Lung microvascular endothelial cell (primary cell): ENCODE results near the gene HAND2. TPM values are rescaled to one million over a fixed set of nuclear protein-coding genes. Genes with fewer than 3 reads are reported as not detected.
A peak's percentile ranks its signal among the peaks of the same experiment; 100 is the strongest.

Source experiments
- DNase-seq, 2 donors: peaks; one replicate each; pipeline versions ENCODE4 v3.0.0 to v3.0.0-alpha.2; 2010; ENCODE audit warnings: low read depth in 2 of 2
- total RNA-seq: library from RNA; depleted of rRNA; stranded (reverse); fragments of >200 nt; gene quantifications from 2 replicates; pipeline ENCODE4 v1.2.1, GENCODE V29; 2014

Gene HAND2
- total RNA-seq, 1 donor from 2014 or later, result not detected

DNA sequence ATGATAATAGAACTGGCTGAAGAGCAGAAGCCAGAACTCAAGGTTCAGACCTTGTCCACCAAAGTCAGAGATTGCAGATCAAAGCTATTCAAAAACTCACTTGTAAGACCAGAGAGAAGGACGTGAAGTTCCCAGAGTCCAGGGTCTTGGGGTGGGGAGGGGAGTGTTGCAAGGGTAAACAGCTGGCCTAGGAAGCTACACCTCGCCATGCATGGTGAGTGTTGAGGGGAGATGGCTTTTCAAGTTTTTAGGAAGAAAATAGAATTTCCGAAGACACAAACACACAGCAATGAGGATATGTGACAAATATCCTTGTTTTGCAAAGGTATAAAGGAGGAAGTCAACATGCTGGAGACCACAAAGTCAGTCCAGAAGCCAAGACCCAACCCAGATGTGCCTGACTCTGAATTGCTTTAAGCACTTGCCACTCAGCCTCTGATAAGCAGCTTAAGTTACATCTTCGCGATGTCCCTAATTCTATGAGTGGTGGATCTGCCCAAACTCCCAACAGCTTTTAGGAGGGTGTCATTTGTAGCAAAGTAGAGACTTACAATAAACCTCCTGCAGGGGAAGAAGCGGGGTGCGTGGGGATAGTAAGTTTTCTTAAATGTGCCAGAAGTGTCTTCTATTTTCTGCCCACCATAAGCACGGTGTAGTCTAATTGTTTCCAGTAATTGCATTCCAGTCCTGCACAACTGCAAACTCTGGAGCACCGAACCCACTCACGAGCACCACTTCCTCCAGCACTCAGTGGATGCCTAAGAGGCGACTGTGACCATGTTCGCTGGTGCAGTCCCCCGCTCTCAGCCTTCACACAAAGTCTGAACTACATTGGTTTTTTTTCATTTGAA, 26.5 kb downstream of the HAND2 start:
- no peak for DNase-seq

DNA sequence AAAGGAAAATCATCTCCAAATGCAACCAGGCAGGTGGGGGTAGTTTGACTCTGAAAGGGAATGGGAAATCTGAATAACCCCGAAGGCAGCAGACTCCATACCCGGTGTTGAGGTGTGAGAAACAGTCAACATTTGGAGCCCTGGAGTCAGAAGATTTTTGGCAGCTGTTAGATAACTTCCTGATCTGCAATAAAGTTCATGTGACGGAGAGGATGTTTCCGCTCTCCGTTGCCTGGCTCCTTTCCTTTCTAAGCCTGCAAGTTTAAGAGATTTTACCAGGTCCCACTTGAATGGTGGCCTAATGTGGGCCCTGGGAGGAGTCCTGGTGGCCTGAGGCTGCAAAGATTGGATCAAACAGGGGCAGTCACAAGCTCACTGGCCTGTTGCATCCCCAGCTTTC, 27.7 kb downstream of the HAND2 start:
- DNase-seq, result peak in 1 of 2 donors; percentile 30

DNA sequence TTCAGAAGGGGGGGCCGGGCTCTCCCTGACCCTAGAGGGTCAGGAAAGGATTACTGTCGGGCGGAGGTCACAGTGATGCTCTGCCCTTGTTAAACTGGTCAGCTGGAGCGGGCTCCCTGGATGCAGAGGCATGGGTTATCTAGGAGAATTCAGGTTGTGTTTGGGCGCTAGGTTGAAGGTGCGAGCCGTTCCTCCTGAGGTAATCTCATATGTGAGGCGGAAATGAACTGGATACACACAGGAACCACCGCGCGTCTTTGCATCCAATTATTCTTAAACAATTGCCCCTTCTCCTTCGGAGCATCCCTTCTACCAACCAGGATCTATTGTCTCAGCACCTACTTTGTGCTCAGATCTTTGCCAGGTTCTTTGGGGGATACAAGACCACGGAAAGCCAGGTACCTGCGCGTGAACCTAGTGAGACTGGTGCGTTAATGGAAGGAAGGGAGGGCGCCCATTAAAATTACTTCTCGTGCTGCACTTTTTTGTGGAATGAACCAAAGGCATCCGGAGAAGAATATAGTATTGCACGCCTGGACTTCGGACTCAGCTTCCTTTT, 28.4 kb downstream of the HAND2 start:
- DNase-seq, result no peak

DNA sequence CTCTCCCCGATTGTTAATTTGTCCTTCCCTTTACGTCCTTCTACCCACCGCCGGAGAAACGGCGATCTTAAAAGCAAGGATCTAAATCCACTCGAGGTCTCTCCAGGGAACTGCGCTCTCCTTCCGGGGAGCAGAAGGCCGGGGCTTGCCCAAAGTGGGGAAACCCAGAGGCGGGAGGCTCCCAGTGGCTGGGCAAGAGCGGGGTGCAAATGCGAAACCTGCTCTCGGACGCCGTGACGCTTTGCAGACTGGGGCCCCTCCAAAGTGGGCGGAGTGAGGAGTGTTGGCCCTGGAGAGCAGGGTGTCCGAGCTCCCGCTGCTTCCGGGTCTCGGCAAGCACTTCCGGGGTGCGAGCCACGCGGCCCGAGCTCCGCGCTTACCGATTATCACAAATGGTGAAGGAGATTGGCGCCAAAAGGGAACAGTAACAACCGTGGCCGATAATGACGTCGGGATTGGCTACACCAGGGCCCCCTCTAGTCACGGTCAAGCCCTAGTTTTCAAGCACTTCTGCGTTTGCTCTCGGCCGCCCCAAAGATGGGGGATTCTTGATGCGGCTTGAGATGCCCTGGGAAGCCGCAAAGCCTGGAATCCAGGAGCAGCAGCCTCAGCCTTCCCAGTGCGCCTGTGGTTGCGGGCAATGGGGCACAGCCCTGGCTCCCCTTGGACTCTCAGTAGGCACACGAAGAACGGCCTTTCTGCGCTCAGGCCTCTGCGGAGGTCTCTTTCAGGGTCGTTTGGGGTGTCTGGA, 29.0 kb downstream of the HAND2 start:
- DNase-seq, result no peak

DNA sequence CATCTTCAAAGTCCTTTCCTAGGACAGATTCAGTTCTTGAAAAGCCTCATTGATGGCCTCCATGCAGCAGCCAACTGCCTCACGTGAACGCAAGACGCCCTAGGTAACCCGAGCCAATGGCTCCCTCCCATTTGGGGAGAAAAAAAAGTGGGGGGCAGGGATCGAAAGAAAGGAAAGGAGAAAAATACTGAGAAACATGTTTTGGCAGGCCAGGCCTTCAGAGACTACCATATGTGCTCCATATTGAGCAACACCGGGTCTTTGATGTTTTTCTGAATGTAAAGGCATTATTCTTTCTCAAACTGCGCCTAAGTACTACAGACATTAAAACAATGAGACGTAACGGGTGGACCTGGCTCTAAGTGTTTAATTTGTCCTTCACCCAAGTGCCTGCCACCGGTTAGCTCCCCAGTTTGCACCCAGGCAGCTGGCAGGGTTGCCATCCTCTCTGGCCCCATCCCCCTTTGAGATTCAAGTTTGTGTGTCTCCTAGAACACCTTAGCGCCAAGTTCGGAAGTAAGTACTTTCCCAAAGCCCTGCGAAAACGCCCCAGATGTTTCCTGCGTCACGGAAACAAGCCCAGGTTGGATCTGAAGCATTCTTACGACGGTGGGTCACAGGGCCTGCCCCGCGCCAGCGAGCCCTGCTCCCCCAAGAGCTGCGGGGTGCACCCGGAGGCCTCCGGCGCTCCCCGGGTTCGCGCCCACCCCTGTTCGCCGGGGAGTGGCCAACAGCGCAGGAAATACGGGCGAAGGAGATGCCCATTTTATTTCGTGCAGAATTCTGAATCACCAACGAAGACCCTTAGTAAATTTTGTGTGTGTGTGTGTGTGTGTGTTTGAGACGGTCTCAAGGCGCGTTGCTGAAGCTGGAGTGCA, 30.1 kb downstream of the HAND2 start:
- no peak for DNase-seq

DNA sequence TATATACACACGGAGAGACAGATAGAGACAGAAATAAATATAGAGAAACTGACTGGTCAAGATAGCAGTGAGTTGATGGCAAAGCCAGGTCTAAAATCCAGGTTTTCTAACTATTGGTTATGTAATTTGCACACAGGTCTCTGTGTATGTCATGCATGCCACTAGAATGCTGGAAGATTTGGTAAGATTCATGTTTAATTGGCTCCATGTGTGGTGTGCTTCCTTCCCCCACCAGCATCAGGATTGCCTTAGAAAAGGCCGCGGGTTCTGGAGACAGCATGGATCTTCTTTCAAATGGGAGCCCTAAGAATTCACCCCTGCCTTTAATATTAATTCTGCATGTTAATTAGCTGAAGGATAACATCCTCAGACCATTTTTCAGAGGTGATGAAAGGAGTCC, 31.3 kb downstream of the HAND2 start:
- no peak for DNase-seq

DNA sequence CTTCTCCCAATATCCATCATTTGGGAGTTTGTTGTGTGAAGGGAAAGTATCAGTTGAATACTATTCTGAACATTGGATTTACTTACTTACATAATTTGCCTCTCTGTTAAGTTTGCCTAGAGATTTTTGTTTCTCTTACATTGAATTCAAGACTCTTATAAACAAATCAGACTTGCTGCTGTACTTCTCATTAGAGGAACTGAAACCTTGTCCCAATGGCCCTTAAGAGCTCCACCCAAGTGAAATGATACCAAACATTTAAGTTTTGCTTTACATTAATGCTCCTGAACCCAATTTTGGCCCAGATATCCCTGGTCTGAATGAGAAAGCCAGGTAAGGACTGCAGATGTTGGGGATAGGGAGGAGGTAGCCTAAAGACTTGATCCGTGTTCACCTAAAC, 32.0 kb downstream of the HAND2 start:
- DNase-seq, result no peak

DNA sequence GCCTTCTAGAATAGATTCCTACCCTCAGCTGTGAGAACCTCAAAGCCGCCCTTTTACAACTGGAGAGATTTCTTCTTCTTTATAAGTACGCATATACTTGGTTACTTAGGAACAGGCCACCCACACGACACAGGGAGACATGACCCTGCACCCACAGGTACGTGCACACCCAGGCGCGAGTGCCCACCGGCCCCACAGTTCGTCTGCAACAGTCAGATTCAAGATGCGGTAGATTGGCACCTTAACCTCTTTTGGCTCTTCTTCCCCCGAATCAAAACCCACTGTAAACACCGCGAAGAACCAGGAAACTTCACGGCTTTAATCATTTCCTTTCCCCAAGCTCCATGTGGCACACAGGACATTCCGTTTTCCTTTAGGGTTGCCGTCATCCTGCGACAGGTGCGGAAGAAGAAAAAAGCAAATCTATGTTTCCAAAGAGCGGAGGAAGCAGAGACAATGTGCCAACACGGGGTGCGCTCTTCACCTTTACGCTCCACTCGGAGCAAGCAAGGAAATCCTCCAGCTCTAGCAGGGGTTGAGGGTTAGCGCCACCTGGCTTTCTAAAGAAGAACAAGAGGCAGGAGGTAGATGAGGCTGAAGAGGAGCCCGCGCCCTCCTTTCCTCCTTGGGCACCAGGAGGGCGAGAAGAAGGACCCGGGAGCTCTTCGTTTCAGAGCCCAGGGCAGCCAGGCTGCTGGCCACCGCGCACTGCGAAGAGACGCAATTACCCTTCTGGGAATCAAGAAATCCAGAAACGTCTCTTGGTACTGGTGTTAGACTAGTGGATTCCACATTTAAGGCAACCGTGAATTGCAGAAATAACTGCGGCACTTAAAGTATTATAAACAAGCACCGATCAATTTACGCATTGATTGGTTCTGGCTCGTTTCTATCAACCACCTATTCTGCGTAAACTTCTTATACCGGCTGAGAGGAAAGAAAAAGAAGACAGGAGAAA, 35.7 kb downstream of the HAND2 start:
- DNase-seq, result peak; percentile 64 to 67

DNA sequence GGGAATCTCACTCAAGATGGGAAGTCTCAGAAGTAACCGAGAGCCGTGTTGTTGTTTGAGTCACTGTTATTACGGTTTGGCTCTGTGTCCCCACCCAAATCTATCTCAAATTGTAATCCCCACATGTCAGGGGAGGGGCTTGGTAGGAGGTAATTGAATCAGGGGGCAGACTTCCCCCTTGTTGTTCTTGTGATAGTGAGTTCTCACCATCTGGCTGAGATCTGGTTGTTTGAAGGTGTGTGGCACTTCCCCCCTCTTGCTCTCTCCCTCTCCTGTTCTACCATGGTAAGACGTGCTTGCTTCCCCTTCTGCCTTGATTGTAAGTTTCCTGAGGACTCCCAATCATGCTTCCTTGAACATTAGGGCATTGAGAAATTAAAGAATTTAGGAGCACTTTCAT, 37.0 kb downstream of the HAND2 start:
- DNase-seq, result no peak

DNA sequence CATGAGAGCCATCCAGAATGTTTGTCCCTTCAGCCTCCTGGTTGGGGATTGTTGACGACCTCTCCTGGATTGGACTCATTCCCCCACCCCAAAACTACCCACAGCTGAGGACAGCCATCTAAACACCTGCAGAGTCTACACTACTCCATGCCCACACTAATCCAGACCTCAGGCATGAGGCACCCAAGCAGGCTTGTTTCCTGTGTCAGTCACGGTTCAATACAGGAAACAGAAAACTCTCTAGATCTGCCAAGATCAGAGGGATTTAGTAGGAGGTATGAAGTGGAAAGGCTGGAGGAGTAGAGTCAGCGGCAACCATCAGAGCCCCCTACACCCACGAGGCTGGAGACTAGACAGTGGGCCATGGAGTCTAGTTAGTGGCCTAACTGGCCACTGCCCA, 37.7 kb downstream of the HAND2 start:
- no peak for DNase-seq

DNA sequence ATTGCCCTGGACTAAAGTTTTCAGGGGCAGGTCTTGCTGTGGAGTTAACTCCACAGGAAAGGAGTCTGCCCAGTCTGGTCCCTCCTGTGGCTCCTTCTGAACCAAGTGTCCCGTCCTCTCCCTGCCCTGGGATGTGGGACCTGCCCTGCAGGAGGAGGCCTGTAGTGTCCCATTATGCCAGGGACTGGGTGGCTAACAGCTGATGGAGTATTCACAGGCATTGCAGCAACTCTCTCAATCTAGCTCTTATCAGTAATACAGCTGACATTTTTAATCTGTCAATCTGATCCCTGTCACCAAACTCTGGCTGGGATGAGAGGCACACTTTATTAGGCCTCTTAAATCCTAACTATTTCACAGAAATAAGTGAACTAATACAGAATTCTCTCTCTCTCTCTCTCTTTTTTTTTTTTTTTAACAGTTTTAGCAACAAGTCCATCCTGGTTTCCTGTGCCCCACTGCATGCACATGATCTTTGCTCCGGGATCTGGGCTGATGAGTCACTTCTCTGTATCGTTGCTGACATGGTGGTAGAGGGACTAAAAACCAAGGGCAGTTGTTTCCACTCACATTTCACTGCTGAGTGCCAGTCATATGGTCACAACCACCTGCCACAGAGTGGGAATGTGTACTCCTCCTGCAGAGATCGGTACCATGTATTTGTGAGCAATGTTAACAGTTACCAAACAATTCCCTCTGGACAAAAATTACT, 39.1 kb downstream of the HAND2 start:
- DNase-seq, result peak; percentile 84 to 89

DNA sequence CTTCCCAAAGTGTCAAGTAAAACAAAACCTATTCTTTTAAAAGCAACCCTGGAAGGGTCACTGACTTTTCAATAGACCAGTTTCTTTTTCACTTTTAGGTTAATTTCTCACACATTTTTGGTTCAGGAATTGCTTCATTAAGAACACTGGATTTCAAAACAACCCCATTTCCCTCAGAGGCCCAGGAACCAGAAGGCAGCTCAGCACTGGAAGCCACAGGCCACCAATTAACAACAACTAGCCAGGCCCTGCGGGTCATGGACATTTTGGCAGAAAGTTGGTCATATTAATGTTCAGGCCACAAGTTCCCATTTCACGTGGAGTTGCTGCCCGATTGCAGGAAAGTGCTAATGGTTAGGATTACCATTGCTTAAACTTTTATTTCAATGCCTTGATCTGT, 39.8 kb downstream of the HAND2 start:
- peak in 1 of 2 donors; percentile 9 for DNase-seq

DNA sequence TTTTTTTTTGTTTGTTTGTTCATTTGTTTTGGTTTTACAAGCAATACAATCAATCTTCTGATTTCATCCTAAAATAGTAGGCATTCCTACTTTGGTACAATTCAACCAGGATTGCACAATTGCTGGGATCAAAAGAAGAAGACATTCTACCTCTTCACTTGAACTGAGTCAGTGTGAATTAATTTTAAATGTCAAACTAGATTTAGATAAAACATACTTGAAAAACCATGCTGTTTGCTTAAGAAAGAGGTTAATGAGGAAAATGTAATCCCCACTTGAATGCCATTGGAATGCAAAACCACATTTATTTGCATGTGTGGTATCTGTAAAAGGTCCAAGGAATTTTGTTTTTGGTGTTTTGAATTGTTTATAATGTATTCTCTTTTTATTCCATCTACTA, 40.5 kb downstream of the HAND2 start:
- DNase-seq, result no peak

DNA sequence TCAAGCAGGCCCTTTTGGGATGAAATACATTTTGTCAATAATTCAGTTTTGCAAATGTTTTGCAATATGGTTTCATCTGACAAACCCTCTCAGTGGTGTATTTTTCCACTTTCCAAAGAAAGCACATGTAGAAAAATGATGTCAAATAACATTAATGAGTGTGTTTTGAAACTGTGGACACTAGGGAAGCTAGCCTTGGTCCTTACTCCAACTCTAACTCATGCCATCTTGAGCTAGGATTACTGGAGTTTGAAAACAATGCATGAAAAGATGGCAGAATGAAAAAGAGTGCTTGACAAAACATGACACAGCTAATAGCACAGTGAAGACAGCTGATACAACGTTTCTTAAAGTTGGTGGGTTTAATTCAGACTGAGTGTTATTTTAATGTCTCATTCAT, 41.4 kb downstream of the HAND2 start:
- no peak for DNase-seq

DNA sequence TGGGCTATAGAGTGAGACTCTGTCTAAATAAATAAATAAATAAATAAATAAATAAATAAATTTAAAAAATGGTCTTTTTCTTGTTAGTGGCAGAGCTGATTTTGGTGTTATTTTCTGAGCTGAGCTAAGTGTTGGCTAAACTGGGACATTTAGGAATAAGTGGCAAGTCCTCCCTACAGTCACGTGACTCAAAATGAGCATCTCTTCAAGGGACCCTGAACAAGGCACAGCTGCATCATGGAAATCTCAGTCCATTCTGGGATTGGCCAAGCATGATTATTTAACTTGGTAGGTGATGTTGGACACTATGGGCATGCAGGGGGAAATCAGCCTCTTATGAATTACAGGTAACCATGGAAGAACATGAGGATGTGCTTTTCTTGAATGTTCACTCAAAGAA, 42.0 kb downstream of the HAND2 start:
- DNase-seq, result no peak

DNA sequence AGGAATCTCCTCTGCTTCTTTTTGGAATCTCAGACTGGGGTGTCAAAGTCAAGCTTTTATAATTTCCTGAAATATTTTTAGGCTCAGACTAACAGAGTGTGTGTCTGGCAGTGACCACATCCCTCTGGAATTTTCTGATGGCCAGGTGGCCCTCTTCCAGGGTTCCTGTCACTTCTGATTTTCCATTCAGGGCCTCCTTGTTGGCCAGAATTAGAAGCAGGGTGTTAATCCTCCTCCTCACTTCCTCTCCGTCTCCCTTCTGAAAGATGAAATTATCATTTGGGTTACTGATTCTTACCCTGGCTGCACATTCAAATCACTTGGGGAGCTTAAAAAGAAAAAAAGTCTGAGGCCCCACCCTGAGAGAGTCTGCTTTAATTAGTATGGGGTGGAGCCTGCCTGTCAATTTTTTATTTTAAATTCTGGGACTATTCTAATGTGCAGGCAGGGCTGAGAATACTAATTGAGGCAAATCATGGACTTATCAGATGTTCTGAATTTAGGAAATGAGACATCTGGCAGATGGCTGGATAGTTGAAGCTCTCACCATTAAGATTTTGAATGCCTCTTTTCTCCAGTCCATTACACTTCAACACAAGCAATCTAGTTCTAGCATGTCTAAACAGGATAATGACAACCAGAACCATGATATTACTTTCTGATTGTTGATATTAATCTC, 43.2 kb downstream of the HAND2 start:
- DNase-seq, result no peak

DNA sequence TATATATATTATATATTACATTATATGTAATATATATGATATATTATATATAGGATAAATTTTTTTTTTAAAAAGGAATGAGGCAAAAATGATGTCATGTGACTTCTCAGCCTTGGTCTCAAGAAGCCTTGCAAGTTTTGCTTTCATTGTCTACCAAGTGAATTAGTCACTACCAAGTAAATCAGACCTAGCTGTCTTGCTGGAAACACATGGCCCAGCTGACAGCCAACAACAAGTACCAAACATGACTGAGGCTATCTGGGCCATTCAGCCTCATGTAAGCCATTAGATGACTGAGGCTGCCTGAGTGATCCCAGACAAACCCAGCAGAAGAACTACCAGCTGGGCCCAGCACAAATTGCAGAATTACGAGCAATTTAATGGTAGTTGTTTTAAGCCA, 44.9 kb downstream of the HAND2 start:
- no peak for DNase-seq

DNA sequence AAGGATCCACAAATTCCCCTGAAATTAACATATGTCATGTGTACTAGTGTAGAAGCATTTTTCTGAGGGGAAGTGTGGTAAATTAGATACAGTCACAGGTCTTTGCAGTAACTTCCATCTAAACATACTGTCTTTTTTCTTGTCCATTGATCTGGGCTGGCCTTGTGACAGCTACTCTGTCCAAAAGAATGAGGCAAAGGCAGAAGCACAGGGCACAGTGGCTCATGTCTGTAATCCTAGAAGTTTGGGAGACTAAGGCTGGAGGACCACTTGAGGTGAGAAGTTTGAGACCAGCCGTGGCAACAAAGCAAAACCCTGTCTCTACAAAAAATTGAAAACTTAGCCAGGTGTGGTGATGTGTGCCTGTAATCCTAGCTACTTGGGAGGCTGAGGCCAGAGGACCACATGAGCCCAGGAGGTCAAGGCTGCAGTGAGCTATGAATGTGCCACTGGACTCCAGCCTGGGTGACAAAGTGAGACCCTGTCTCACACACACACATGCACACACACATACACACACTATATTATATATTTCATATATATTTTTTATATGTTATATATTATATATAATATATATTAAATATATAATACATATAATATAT, 47.6 kb downstream of the HAND2 start:
- no peak for DNase-seq

DNA sequence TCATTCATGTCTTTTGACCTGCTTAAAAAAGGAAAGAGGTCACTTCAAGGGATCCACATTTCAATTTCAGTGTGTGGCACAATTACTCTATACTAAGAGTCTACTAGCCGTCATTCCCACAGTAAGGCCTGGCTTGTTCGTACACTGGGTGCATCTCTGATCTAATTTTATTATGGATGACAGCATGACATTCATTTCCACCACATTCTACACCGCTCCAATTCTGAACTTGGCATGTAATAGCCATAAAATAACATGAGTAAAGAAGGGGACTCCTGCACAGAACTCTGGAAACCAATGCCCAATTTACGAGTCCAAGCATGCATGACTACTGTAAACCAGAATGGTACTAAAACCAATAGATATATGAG, 51.1 kb downstream of the HAND2 start:
- DNase-seq, result no peak
